GM19397 (cell line): Measurements from ENCODE around the gene ARHGEF11.
"Not testable (repeated sequence)": the region's sequence is repeated elsewhere in the genome, so short reads cannot be mapped to it uniquely, and the experiment has no call there.

Experiments
- ATAC-seq: cut with Tn5 transposase; IDR thresholded peaks from one replicate; pipeline ENCODE4 v1.9.1; 2021; ENCODE audit warnings: mild to moderate bottlenecking, moderate library complexity; ENCODE audit not compliant: unreplicated experiment

ARHGEF11 gene

DNA sequence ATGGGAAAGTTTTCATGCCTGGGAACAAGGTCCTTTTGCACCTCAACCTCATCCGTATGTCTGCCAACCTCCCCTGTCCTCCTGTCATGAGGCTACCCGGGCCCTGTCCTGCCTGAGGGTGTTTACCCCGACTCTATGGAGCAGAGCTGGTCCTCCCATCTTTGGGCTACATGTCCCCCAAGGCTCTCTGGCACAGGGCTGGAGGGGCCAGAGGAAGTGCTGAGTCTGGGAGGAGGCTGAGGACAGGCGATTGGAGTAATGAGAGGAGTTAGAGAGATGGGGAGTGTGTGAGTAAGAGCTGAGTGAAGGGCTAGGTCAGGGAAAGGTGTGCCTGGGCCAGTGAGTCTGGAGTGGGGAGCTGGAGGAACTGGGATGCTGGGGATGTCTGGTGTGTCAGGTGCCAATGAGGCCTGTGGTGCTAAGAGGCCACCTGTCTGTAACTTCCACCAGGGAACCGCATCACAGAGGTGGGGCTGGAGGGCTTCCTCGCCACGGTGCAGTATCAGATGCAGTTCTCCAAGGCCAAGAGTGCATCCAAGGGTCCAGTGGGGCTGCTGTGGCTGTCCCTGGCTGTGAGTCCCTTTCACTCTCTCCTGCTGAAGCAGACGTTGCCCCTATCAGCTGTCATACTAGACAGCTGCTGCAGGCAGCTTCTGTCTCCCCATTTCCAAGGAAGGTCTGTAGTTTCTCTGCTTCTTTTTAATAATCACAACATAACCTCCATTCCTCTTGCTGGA is 113.4 kb downstream of the ARHGEF11 start:
- no peak for ATAC-seq

- no peak for ATAC-seq
Observed at GRCh38 chr1:156931211-156931952, 114.2 kb downstream of the ARHGEF11 start.

DNA sequence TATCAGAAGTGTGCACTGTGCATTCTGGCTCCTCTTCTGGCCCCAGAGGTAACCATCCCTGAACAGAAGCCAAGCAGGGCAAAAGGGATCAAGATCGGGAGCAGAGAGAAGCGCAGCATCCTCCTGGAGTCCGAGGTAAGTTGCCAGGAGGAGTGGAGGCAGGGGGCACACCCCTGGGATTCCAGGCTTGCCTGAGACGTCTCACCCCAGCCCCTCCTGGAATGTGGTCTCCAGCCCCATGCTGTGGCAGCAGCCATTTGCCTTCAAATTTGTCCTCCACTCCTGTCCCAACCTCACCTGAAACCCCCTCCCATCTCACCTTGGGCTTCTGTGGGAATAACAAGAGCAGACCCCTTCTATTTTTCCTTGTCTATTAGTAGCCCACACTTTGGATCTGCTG is 115.1 kb downstream of the ARHGEF11 start:
- no peak for ATAC-seq

- ATAC-seq = no peak
Observed at GRCh38 chr1:156929596-156930238, 115.8 kb downstream of the ARHGEF11 start.

DNA sequence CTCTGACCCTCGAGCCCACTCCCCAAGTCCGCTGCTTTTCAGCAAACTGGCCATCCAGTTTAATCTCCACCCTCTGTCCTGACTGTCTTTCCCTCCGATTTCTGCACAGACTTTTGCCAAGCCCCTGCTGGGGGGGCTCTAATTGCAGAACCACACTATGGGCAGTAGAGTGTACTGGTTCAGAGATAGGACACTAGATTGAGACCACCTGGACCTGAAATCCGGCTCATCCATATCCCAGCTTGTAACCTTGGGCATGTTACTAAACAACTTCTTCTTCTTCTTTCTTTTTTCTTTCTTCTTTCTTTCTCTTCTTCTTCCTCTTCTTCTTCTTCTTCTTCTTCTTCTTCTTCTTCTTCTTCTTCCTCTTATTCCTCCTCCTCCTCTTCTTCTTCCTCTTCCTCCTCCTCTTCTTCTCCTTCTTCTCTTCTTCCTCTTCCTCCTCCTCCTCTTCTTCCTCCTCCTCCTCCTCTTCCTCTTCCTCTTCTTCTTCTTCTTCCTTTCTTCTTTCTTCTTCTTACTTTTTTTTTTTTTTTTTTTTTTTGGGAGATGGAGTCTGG is 117.4 kb downstream of the ARHGEF11 start:
- no peak for ATAC-seq

DNA sequence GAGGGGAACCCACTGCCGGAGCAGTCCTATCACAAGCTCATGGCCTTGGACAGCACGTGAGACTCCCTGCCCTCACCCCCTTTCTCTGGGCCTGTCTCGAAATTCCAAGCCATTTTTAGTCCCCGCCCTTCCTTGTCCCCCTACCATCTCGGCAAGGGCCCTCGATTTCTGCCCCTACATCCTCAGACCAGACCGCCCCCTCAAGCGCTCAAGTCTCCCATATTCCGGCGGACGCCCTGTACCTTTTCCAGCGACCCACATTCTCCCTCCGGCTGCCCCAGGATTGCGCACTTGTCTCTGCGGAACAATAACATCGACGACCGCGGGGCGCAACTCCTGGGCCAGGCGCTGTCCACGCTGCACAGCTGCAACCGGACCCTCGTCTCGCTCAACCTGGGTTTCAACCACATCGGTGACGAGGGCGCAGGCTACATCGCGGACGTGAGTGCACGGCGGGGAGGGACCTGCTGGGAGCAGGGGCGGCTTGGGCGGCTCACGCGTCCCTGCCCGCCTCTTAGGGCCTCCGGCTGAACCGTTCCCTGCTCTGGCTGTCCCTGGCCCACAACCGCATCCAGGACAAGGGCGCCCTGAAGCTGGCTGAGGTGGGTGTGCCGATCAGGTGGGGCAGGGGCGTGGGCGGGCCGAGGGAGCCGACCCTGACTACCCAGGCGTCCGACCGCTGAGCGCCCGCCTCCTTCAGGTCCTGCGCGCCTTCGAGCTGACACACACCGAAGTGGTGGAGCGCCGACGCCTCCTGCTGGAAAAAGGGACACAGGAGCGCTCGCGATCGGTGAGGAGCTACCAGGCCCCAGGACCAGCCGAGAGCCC is 118.1 kb downstream of the ARHGEF11 start:
- no peak for ATAC-seq

- ATAC-seq = not testable (repeated sequence)
Observed at GRCh38 chr1:156926695-156927094, 118.8 kb downstream of the ARHGEF11 start.

DNA sequence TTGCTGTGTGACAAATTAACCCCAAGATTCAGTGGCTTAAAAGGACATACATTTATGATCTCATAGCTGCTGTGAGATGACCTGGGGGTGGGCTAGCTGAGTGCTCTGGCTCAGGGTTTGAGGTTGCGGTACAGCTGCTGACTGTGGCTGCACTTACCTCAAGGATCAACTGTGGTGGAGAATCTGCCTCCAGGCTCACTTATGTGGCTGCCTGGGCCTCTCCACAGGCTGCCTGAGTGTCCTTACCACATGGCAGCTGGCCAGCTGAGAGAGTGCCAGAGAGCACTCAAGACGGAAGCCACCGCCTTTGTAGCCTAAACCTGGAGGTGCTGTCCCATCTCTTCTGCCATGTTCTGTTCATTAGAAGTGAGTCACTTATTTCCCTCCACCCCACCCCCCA is 119.4 kb downstream of the ARHGEF11 start:
- no peak for ATAC-seq

DNA sequence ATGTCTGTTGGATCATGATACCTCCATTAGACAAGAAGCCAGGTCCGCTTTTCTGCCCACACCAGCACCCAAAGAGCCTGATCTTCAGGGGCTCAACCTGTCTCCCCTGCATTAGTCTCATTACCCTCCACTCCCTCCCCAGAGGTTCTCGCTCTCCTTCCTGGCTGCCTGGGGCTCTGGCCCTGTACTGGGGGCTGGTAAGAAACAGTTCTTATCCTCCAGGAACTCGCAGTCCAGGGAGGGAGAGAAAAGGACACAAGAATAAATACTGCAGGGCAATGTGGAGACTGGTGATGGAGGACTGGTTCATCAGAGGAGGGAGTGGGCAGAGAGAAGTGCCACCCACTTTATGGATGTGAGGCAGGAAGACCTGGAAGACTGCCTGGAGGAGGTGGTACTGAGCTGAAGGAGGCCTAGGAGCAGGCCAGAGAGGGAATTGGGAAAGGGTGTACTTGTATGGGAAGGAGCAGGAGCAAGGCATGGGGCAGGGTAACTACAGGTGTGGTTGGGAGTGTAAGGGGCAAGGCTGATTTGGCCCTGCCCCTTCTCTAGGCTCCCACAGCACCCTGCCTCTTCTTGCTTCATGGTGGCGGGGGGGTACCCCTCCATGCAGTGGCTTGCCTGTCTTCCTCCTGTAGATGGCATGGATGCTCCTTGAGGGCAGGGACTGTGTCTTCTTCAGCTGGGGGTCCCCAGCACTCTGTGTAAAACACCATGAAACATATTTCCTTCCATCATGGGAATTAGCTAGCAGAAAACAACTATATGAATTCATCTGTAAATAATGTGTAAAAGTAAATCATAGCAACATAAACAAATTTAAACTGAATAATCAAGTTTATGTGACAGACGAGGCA is 120.2 kb downstream of the ARHGEF11 start:
- no peak for ATAC-seq

DNA sequence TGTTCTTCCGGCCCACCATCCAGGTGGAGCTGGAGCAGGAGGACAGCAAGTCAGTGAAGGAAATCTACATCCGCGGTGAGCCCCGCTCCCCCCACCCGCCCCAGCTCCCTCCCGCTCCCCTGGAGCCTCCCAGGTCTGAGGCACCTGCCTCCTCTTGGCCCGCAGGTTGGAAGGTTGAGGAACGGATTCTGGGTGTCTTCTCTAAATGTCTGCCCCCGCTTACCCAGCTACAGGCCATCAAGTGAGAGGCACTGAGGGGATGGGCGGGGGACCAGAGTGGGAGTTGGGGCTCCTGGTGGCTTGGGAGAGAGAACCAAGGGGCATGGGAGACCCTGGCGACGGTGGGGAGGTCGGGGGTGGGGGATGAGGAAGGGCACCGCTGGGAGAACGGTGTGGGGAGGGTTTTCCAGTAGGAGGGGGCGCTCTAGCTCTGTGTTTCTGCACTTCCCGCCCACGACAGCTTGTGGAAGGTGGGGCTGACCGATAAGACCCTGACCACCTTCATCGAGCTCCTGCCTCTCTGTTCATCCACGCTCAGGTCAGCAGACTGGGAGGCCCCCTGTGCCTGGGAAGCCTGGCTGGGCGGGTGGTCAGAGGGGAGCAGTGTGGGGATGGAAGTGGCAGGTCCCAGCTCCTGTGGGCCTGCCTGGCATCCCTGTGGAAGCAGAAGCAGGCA is 120.9 kb downstream of the ARHGEF11 start:
- no peak for ATAC-seq

DNA sequence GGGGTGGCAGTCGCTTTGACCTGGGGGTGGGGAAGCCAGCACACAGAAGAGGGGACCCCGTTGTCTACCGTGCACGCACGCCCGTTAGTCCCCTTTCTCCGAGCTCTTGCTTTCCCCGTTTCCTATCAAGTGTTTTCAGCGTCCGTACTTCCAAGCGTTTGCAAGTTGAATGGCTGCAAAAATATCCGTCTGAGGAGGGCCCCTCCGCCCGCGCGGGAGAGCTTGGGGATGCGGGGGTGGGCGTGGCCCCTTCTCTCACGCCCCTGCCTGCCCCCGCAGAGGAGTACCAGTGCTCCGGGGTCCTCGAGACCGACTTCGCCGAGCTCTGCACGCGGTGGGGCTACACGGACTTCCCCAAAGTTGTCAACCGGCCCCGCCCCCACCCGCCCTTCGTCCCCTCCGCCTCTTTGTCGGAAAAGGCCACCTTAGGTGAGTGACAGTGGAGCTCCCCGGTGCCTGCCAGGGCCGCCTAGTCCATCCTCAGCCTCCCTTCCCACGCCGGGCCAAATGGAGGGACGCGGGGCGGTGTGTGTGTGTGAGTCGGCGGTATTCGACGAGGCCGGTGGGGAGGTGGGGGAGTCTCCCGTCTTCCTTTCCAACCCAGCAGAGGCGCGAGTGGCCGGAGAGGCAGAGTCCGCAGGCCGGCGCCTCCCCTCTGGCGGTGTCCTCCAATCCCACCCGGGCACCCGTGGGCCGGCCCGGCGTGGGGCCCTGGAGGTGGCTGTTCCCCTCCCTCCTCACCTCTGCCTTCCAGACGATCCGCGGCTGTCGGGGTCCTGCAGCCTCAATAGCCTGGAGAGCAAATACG is 121.7 kb downstream of the ARHGEF11 start:
- no peak for ATAC-seq

- ATAC-seq = no peak
Observed at GRCh38 chr1:156922986-156923669, 122.4 kb downstream of the ARHGEF11 start.

GRCh38 chr1:156921053-156921529 is 124.5 kb downstream of the ARHGEF11 start:
- no peak for ATAC-seq

GRCh38 chr1:156920233-156921052 is 125.1 kb downstream of the ARHGEF11 start, which contains the start of gene LRRC71:
TSS of gene LRRC71 (plus strand) at chr1:156920632. CDS start at chr1:156920804, 172 bp downstream.
- ATAC-seq = no peak

DNA sequence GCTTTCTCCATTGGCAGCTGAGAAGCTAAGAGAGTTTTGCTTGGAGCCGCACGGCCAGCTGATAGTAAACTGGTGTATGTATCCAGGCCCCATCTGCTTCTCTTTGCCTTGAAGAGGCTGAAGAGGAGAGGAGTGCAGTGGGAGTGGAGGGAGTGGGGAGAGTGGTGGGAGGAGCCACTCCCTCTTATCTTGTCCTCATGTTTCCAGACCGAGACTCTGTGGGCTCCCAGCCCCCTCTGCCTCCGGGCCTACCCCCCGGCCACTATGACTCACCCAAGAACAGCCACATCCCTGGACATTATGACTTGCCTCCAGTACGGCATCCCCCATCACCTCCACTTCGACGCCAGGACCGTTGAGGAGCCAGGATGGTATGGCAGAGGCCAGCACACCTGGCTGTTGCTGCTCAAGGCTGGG is 131.1 kb downstream of the ARHGEF11 start:
- no peak for ATAC-seq

DNA sequence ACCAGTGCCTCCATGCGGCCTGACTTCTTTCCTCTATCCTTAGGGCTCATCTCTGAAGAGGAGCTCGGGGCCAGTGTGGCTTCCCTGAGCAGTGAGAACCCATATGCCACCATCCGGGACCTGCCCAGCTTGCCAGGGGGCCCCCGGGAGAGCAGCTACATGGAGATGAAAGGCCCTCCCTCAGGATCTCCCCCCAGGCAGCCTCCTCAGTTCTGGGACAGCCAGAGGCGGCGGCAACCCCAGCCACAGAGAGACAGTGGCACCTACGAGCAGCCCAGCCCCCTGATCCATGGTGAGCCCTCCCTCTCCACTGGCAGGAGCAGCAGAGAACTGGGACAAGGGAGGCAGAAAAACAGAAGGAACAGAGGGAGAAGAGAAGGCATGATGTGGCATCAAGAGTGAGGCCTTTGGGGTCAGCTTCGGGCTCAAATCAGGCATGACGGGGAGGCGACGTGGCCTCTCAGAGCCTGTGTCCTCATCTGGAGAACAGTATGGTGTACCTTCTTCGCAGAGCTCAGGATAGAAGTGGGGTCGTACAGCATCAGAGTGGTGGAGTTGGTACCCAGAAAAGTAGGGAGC is 131.6 kb downstream of the ARHGEF11 start:
- ATAC-seq = no peak
